Body of pancreas (tissue), 4 donors: ENCODE data around the gene SLC44A1.

Source experiments
- POLR2A ChIP-seq, 3 donors: fragments of 450-650 bp; IDR thresholded peaks; one replicate each; pipeline ENCODE4 v1.6.1; 2016; ENCODE audit warnings: antibody characterized with exemption in 3 of 3, mild to moderate bottlenecking in 2 of 3
- TF ChIP-seq, protein P1 (sequence below), 7 experiments: fragments of 450-650 bp in 4 of 7; fragments of 200-600 bp in 3 of 7; sonication (generic) in 3 of 7; IDR thresholded peaks; one replicate each; pipeline ENCODE4 v1.5.1; 2016 to 2019; ENCODE audit warnings: antibody characterized with exemption in 7 of 7

DNA sequence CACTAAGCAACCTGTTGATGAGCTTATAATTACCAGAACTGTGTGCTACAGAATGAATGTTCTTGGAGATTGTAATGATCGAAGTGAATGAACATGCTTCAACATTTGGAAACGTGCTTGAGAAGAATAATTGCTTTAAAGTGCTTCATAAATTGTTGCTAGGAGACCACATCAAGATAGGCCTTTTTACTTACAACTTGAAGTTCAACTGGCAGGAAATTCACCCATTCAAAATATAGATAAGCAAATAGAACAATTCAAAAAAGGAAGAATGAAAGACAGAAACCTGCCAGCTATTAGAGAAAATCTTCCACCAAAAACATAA is 38.0 kb upstream of the SLC44A1 start:
- TF ChIP-seq, protein P1, sequence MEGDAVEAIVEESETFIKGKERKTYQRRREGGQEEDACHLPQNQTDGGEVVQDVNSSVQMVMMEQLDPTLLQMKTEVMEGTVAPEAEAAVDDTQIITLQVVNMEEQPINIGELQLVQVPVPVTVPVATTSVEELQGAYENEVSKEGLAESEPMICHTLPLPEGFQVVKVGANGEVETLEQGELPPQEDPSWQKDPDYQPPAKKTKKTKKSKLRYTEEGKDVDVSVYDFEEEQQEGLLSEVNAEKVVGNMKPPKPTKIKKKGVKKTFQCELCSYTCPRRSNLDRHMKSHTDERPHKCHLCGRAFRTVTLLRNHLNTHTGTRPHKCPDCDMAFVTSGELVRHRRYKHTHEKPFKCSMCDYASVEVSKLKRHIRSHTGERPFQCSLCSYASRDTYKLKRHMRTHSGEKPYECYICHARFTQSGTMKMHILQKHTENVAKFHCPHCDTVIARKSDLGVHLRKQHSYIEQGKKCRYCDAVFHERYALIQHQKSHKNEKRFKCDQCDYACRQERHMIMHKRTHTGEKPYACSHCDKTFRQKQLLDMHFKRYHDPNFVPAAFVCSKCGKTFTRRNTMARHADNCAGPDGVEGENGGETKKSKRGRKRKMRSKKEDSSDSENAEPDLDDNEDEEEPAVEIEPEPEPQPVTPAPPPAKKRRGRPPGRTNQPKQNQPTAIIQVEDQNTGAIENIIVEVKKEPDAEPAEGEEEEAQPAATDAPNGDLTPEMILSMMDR (IDR thresholded peaks at IDR 0.05) = no peak
- no peak for TF ChIP-seq POLR2A (IDR thresholded peaks at IDR 0.05)
